Parathyroid adenoma (tissue), 2 donors: ENCODE measurements around the gene LRRC30.

Experiments
- H2AFZ ChIP-seq: fragments of 300-600 bp; sonication (generic); one replicate; pipeline ENCODE4 v1.7.0; 2017; ENCODE audit warnings: antibody characterized with exemption, mild to moderate bottlenecking
- H3K27ac ChIP-seq: fragments of 300-600 bp; sonication (generic); one replicate; pipeline ENCODE4 v1.7.0; 2017
- H3K27me3 ChIP-seq: fragments of 300-600 bp; sonication (generic); one replicate; pipeline ENCODE4 v1.7.0; 2017; ENCODE audit warnings: low read length; ENCODE audit not compliant: control insufficient read depth, insufficient read depth
- H3K36me3 ChIP-seq: fragments of 300-600 bp; sonication (generic); one replicate; pipeline ENCODE4 v1.7.0; 2017; ENCODE audit warnings: low read length; ENCODE audit not compliant: control insufficient read depth, insufficient read depth
- H3K4me1 ChIP-seq: fragments of 300-600 bp; sonication (generic); one replicate; pipeline ENCODE4 v1.7.0; 2017; ENCODE audit warnings: control low read depth
- H3K4me2 ChIP-seq: fragments of 300-600 bp; sonication (generic); one replicate; pipeline ENCODE4 v1.7.0; 2017; ENCODE audit warnings: low read length
- H3K4me3 ChIP-seq: fragments of 300-600 bp; sonication (generic); one replicate; pipeline ENCODE4 v1.7.0; 2017; ENCODE audit warnings: low read depth, low read length
- H3K79me2 ChIP-seq: fragments of 300-600 bp; sonication (generic); one replicate; pipeline ENCODE4 v1.7.0; 2017; ENCODE audit warnings: control low read depth
- H3K9ac ChIP-seq: fragments of 300-600 bp; sonication (generic); one replicate; pipeline ENCODE4 v1.7.0; 2017; ENCODE audit warnings: mild to moderate bottlenecking
- H3K9me3 ChIP-seq: fragments of 300-600 bp; sonication (generic); one replicate; pipeline ENCODE4 v1.7.0; 2017; ENCODE audit warnings: low read length; ENCODE audit not compliant: control insufficient read depth
- TF ChIP-seq, protein P1 (sequence below): fragments of 300-600 bp; sonication (generic); IDR thresholded peaks from one replicate; pipeline ENCODE4 v1.7.0; 2017; ENCODE audit warnings: antibody characterized with exemption, mild to moderate bottlenecking
- donor health status: primary hyperparathyroidism.

The LRRC30 gene

DNA sequence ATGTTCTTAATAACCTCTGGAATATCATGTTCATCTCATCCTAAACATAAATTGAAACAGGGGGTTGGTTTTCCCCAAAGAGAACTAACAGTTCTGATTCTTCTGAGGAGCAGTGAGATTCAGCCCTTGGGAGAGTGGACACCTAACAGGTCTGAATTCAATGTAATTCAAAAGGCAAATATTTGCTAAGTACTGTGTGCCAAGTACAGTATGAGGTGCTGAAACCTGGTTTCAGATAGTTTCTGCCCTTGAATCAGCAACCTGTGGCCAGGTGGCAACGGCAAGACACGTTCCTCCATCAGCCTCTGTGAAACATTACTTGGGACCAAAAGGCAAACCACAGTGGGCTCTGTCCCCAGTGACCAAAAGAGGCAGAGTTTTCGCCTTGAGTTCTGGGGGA lies 1.3 kb downstream of the LRRC30 start:
- Histone ChIP-seq H3K4me2 (no peak overlapping the region), H3K9me3 (no peaks in the 10 kb centered on the region), H3K36me3 (no peaks in the 10 kb centered on the region), H3K4me1 (no peaks in the 10 kb centered on the region), H3K79me2 (no peaks in the 10 kb centered on the region), H3K27me3 (no peaks in the 10 kb centered on the region), H3K27ac (no peak overlapping the region), H2AFZ (no peak overlapping the region), H3K4me3 (no peak overlapping the region), H3K9ac (no peak overlapping the region)
- TF ChIP-seq, protein P1, sequence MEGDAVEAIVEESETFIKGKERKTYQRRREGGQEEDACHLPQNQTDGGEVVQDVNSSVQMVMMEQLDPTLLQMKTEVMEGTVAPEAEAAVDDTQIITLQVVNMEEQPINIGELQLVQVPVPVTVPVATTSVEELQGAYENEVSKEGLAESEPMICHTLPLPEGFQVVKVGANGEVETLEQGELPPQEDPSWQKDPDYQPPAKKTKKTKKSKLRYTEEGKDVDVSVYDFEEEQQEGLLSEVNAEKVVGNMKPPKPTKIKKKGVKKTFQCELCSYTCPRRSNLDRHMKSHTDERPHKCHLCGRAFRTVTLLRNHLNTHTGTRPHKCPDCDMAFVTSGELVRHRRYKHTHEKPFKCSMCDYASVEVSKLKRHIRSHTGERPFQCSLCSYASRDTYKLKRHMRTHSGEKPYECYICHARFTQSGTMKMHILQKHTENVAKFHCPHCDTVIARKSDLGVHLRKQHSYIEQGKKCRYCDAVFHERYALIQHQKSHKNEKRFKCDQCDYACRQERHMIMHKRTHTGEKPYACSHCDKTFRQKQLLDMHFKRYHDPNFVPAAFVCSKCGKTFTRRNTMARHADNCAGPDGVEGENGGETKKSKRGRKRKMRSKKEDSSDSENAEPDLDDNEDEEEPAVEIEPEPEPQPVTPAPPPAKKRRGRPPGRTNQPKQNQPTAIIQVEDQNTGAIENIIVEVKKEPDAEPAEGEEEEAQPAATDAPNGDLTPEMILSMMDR, result no peak

DNA sequence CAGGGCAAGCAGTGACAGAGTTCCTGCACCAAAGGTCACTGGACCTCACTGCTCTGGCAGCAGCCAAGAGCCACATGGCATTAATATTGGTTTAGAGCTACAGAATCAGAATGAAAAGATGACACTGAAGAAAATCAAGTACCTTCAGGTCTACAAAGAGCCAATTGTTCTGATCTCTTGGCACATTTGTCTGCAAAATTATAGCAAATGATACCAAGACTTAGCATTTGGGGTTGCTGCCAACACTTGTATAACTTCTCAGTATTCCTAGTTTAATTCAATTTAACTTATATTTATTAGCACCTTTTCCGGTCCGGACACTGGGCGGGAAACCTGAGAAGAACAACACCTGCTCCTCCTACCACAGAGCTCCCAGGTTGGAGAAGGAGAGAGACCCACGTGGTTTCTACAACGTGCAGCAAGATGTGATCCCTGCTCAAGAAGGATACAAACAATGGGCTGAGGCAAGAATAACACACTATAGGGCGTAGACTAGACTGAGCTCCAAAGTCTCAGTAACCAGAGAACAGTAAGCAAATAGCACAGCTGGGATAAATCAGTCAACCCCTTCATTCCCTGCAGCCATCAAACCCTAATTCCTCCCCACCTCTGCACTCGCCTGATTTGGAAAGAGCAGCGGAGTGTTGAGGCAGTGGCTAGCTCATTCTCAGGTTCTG lies 2.4 kb downstream of the LRRC30 start:
- no peaks in the 10 kb centered on the region for H3K27me3 ChIP-seq
- H3K9ac ChIP-seq, result no peak overlapping the region
- no peak overlapping the region for H3K27ac ChIP-seq
- H2AFZ ChIP-seq, result no peak overlapping the region
- no peaks in the 10 kb centered on the region for H3K4me1 ChIP-seq
- no peaks in the 10 kb centered on the region for H3K79me2 ChIP-seq
- no peaks in the 10 kb centered on the region for H3K36me3 ChIP-seq
- TF ChIP-seq, protein P1, result no peak
- H3K9me3 ChIP-seq, result no peaks in the 10 kb centered on the region
- no peak overlapping the region for H3K4me2 ChIP-seq
- H3K4me3 ChIP-seq, result no peak overlapping the region

DNA sequence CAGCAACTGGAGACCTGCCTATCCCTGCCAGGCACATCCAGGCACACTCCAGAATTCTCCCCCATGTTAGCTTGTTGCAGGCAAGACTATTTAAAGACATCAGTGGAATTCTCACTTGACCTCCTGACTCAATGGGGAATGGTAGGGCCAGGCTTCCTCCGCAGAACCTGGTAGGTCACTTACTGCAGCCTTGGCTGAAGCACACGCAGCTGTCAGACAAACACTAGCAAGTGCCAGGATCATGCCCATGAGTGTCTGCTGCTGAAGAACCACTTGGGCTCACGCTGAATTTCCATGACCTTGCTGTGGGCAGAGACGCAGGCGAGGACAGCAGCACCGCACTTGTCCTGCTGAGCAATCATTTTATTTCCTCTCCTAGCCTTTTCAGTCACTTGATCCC lies 3.2 kb downstream of the LRRC30 start:
- H2AFZ ChIP-seq, result peak overlapping the region; percentile 40
- no peak overlapping the region for H3K9ac ChIP-seq
- H3K4me2 ChIP-seq, result no peak overlapping the region
- H3K27me3 ChIP-seq, result no peaks in the 10 kb centered on the region
- no peaks in the 10 kb centered on the region for H3K9me3 ChIP-seq
- no peak overlapping the region for H3K27ac ChIP-seq
- no peak overlapping the region for H3K4me3 ChIP-seq
- no peaks in the 10 kb centered on the region for H3K4me1 ChIP-seq
- no peaks in the 10 kb centered on the region for H3K79me2 ChIP-seq
- TF ChIP-seq, protein P1, result no peak
- no peaks in the 10 kb centered on the region for H3K36me3 ChIP-seq

DNA sequence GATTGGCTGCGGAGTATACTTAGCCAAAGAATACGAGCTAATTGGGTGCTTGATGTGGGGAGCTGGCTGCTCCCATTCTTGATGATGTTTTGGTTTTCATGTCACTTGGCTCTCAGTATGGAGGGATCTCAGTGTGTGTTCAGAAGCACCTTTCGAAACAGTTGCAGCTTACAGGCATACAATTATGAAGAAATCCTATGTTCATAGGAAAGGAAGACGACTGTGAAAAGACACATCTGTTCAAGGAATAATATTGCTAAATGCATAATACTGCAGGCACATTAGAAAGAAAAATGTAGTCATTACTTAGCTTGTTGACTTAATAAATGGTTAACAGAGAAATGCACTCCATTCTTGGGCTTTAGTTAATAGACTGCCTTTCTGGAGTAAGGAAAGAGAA lies 4.1 kb downstream of the LRRC30 start:
- Histone ChIP-seq H3K36me3 (no peaks in the 10 kb centered on the region), H3K4me3 (no peak overlapping the region), H3K4me1 (no peaks in the 10 kb centered on the region), H3K79me2 (no peaks in the 10 kb centered on the region), H3K27me3 (no peaks in the 10 kb centered on the region), H3K9ac (no peak overlapping the region), H3K9me3 (no peaks in the 10 kb centered on the region), H2AFZ (no peak overlapping the region), H3K4me2 (no peak overlapping the region), H3K27ac (no peak overlapping the region)
- TF ChIP-seq, protein P1, result no peak

DNA sequence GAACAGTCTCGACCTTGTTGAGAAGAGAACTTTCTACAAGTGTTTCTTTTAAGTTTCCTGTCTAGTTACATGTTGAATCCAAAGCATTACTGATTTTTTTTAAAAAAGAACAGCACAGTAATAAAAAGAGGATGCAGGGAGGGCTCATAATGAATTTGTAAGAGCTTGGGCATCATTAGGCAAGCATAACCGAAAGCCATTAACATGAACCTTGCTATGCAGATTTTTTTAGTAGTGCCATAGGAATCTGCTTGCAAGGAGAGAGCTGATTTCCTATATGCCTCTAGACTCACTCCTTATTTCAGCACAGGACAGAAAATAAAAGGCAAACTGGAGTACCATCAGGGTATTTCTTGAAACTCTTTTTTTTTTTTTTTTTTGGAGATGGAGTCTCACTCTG lies 5.2 kb downstream of the LRRC30 start:
- Histone ChIP-seq H3K4me3 (no peak overlapping the region), H3K4me2 (no peak overlapping the region), H3K79me2 (no peaks in the 10 kb centered on the region), H3K36me3 (no peaks in the 10 kb centered on the region), H3K9ac (no peak overlapping the region), H3K4me1 (no peaks in the 10 kb centered on the region), H2AFZ (no peak overlapping the region), H3K27me3 (no peaks in the 10 kb centered on the region), H3K9me3 (no peaks in the 10 kb centered on the region), H3K27ac (no peak overlapping the region)
- TF ChIP-seq, protein P1, result no peak
